K562 (cell line): ENCODE results near the gene ABHD5. TPM values are rescaled to one million over a fixed set of nuclear protein-coding genes. Genes with fewer than 3 reads are reported as not detected.

Experiments
- ATF7 ChIP-seq: fragments of 450-650 bp; IDR thresholded peaks from 2 replicates; pipeline ENCODE4 v1.7.1; 2014; ENCODE audit warnings: mild to moderate bottlenecking, moderate library complexity
- ELF4 ChIP-seq: fragments of 450-650 bp; formaldehyde crosslinking; IDR thresholded peaks from 2 replicates; pipeline ENCODE4 v1.4.0; 2022; ENCODE audit warnings: missing genetic modification characterization
- EP300 ChIP-seq: IDR thresholded peaks from 2 replicates; pipeline ENCODE4 v1.6.1; 2012; ENCODE audit warnings: low read length, improper control_type of control experiment
- GABPB1 ChIP-seq: sonication (generic); formaldehyde crosslinking; IDR thresholded peaks from 2 replicates; pipeline ENCODE4 v1.8.0; 2022; ENCODE audit warnings: mild to moderate bottlenecking, missing genetic modification reagents
- HBP1 ChIP-seq: fragments of 450-650 bp; formaldehyde crosslinking; IDR thresholded peaks from 2 replicates; pipeline ENCODE4 v1.4.0; 2022; ENCODE audit warnings: missing genetic modification characterization
- HMBOX1 ChIP-seq: sonication (generic); IDR thresholded peaks from 2 replicates; pipeline ENCODE4 v1.6.1; 2016
- KDM1A ChIP-seq, 2 experiments: fragments of 450-650 bp; IDR thresholded peaks; 2 replicates each; pipeline ENCODE4 v1.6.1; 2016; ENCODE audit warnings: mild to moderate bottlenecking in 2 of 2
- KDM2B ChIP-seq: fragments of 250-450 bp; sonication (Bioruptor Pico); IDR thresholded peaks from 2 replicates; pipeline ENCODE4 v1.8.0; 2021; ENCODE audit warnings: mild to moderate bottlenecking, moderate library complexity
- L3MBTL2 ChIP-seq: fragments of 450-650 bp; IDR thresholded peaks from 2 replicates; pipeline ENCODE4 v1.6.1; 2016; ENCODE audit warnings: mild to moderate bottlenecking, moderate library complexity
- LEF1 ChIP-seq: fragments of 450-650 bp; IDR thresholded peaks from 2 replicates; pipeline ENCODE4 v1.6.1; 2016; ENCODE audit warnings: mild to moderate bottlenecking
- MEIS2 ChIP-seq: fragments of 450-650 bp; IDR thresholded peaks from 2 replicates; pipeline ENCODE4 v1.6.1; 2014; ENCODE audit warnings: mild to moderate bottlenecking; ENCODE audit not compliant: partially characterized antibody
- NFXL1 ChIP-seq: fragments of 450-650 bp; formaldehyde crosslinking; IDR thresholded peaks from 2 replicates; pipeline ENCODE4 v1.4.0; 2021; ENCODE audit warnings: mild to moderate bottlenecking
- RB1 ChIP-seq: fragments of 450-650 bp; IDR thresholded peaks from 2 replicates; pipeline ENCODE4 v1.6.1; 2017; ENCODE audit warnings: low read depth, mild to moderate bottlenecking
- SMAD4 ChIP-seq: fragments of 250-450 bp; sonication (Bioruptor Pico); conservative IDR thresholded peaks from 2 replicates; pipeline ENCODE4 v1.8.0; 2021; ENCODE audit warnings: inconsistent platforms, mild to moderate bottlenecking, moderate library complexity
- TARDBP ChIP-seq: fragments of 450-650 bp; IDR thresholded peaks from 2 replicates; pipeline ENCODE4 v1.6.1; 2016
- ZBTB1 ChIP-seq: sonication (generic); formaldehyde crosslinking; IDR thresholded peaks from 2 replicates; pipeline ENCODE4 v1.8.1; 2023; ENCODE audit warnings: missing genetic modification reagents, low read depth, mild to moderate bottlenecking, borderline replicate concordance
- ZBTB26 ChIP-seq: fragments of 450-650 bp; formaldehyde crosslinking; IDR thresholded peaks from 2 replicates; pipeline ENCODE4 v1.4.0; 2022; ENCODE audit warnings: missing genetic modification characterization
- ZC3H11A ChIP-seq: IDR thresholded peaks from 2 replicates; pipeline ENCODE4 v1.6.1; 2012; ENCODE audit warnings: low read depth, low read length, improper control_type of control experiment
- ZNF184 ChIP-seq: sonication (generic); formaldehyde crosslinking; IDR thresholded peaks from 2 replicates; pipeline ENCODE4 v1.5.0; 2020; ENCODE audit warnings: missing genetic modification reagents
- polyA plus RNA-seq, 8 experiments: library from polyadenylated mRNA; depleted of rRNA in 4 of 8; stranded (reverse) in 5 of 8; unstranded in 3 of 8; fragments of >200 nt; fragmentation: Nextera tagmentation in 2 of 8; fragmentation: Illumina TruSeq in 1 of 8; extraction: Ambion mirVana in 2 of 8; extraction: Trizol in 1 of 8; gene quantifications; 2 replicates each; pipeline versions ENCODE4 v1.2.1 to v1.2.3, GENCODE V29; 2011 to 2014; ENCODE audit warnings: inconsistent platforms in 1 of 8, missing spikeins in 1 of 8
- total RNA-seq, 7 experiments: library from RNA; depleted of rRNA in 6 of 7; stranded (reverse); fragments of >200 nt in 6 of 7; fragmentation: Illumina TruSeq in 2 of 7; extraction: Trizol in 2 of 7; gene quantifications; 2 replicates each; pipeline versions ENCODE4 v1.2.1 to v1.2.3, GENCODE V29; 2011 to 2021; ENCODE audit warnings: low replicate concordance in 1 of 7
- TF ChIP-seq, protein P1 (sequence below), 2 experiments: IDR thresholded peaks; 2 replicates each; pipeline ENCODE4 v1.6.1; 2012; ENCODE audit warnings: improper control_type of control experiment in 2 of 2, low read depth in 2 of 2, low read length in 2 of 2, borderline replicate concordance in 1 of 2
- TF ChIP-seq, protein P2 (sequence below): fragments of 450-650 bp; IDR thresholded peaks from 2 replicates; pipeline ENCODE4 v1.6.1; 2016; ENCODE audit warnings: low read depth, mild to moderate bottlenecking, moderate library complexity

The ABHD5 gene
- total and polyA plus RNA-seq, 9 of the 15 experiments (the other 6 are each of a cell fraction or from before 2014, with no cell fraction given): 27.8 to 61.7 (median 39.9) TPM

GRCh38 chr3:43770426-43771103 lies 79.8 kb downstream of the ABHD5 start (continued):
- TF ChIP-seq, protein P1, sequence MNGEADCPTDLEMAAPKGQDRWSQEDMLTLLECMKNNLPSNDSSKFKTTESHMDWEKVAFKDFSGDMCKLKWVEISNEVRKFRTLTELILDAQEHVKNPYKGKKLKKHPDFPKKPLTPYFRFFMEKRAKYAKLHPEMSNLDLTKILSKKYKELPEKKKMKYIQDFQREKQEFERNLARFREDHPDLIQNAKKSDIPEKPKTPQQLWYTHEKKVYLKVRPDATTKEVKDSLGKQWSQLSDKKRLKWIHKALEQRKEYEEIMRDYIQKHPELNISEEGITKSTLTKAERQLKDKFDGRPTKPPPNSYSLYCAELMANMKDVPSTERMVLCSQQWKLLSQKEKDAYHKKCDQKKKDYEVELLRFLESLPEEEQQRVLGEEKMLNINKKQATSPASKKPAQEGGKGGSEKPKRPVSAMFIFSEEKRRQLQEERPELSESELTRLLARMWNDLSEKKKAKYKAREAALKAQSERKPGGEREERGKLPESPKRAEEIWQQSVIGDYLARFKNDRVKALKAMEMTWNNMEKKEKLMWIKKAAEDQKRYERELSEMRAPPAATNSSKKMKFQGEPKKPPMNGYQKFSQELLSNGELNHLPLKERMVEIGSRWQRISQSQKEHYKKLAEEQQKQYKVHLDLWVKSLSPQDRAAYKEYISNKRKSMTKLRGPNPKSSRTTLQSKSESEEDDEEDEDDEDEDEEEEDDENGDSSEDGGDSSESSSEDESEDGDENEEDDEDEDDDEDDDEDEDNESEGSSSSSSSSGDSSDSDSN (IDR thresholded peaks at IDR 0.05; ENCODE audit: borderline replicate concordance in 1 of 2, low read depth in 2 of 2, low read length in 2 of 2): 0 out of 4 replicates have a peak, but pooled peaks of 1 of the 2 experiments have one; percentile 45
- TF ChIP-seq EP300 (peak; percentile 89), ZBTB26 (peak; percentile 31; the same call in 1 of the 2 replicates), ELF4 (CRISPR knock-in tag) (peak; percentile 89), ZNF184 (CRISPR knock-in tag) (no peak), ZC3H11A (no peak), MEIS2 (peak; percentile 97), RB1 (peak; percentile 12; the same call in 1 of the 2 replicates), NFXL1 (CRISPR knock-in tag) (no peak), KDM2B (CRISPR knock-in tag) (no peak), HMBOX1 (0 out of 2 replicates have a peak, but pooled peaks have one; percentile 31), HBP1 (0 out of 2 replicates have a peak, but pooled peaks have one; percentile 44), SMAD4 (CRISPR knock-in tag) (peak; percentile 50; the same call in 1 of the 2 replicates), KDM1A (IDR thresholded peaks at IDR 0.05) (peak; percentile 51 to 74), GABPB1 (CRISPR knock-in tag) (no peak), ZBTB1 (no peak), LEF1 (peak; percentile 74; the same call in 1 of the 2 replicates), ATF7 (peak; percentile 97), L3MBTL2 (peak; percentile 14; the same call in 1 of the 2 replicates), TARDBP (peak; percentile 45; the same call in 1 of the 2 replicates)
- TF ChIP-seq, protein P2, sequence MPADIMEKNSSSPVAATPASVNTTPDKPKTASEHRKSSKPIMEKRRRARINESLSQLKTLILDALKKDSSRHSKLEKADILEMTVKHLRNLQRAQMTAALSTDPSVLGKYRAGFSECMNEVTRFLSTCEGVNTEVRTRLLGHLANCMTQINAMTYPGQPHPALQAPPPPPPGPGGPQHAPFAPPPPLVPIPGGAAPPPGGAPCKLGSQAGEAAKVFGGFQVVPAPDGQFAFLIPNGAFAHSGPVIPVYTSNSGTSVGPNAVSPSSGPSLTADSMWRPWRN: 0 out of 2 replicates have a peak, but pooled peaks have one; percentile 34
